Lower lobe of right lung (tissue), 2 donors: ENCODE measurements around the gene EIPR1. TPM values are rescaled to one million over a fixed set of nuclear protein-coding genes. Genes with fewer than 3 reads are reported as not detected.

ENCODE experiments used
- ATAC-seq, 2 donors: fragments of 200-7000 bp; cut with Tn5 transposase; one replicate each; pipeline ENCODE4 v1.9.1; 2020 to 2022; ENCODE audit warnings: mild to moderate bottlenecking in 2 of 2, moderate library complexity in 2 of 2
- DNase-seq: peaks from one replicate; pipeline ENCODE4 v3.0.0-alpha.2; 2020
- H3K27ac ChIP-seq: fragments of 200-600 bp; one replicate; pipeline ENCODE4 v1.8.0; 2022
- H3K27me3 ChIP-seq: fragments of 200-600 bp; one replicate; pipeline ENCODE4 v1.8.0; 2022; ENCODE audit warnings: low read depth
- H3K36me3 ChIP-seq: fragments of 200-600 bp; one replicate; pipeline ENCODE4 v1.8.0; 2022; ENCODE audit warnings: mild to moderate bottlenecking
- H3K4me1 ChIP-seq: fragments of 200-600 bp; one replicate; pipeline ENCODE4 v1.8.0; 2022
- H3K4me3 ChIP-seq: fragments of 200-600 bp; one replicate; pipeline ENCODE4 v1.8.0; 2022; ENCODE audit warnings: mild to moderate bottlenecking
- H3K9me3 ChIP-seq: fragments of 200-600 bp; one replicate; pipeline ENCODE4 v1.8.0; 2022
- intact Hi-C: fragments of 100-400 bp; cut with DNase I; formaldehyde crosslinking; loops from one replicate; pipeline ENCODE4 v1.11.0; 2022
- total RNA-seq: library from RNA; stranded (reverse); fragmentation: NEBNext Ultra II Directional; extraction: Animal tissue kit (Norgen Biotek cat#: 25700); gene quantifications from one replicate; pipeline ENCODE4 v1.2.1, GENCODE V29; 2021
- TF ChIP-seq, protein P1 (sequence below): fragments of 200-600 bp; IDR thresholded peaks from one replicate; pipeline ENCODE4 v1.8.0; 2022; ENCODE audit warnings: antibody characterized with exemption, mild to moderate bottlenecking
- donor health status: DM: no; HTN: yes; CAD: no; lungs with severe emphysema.

EIPR1 gene
- total RNA-seq, 1 donor from 2014 or later, result 14.9 TPM

DNA sequence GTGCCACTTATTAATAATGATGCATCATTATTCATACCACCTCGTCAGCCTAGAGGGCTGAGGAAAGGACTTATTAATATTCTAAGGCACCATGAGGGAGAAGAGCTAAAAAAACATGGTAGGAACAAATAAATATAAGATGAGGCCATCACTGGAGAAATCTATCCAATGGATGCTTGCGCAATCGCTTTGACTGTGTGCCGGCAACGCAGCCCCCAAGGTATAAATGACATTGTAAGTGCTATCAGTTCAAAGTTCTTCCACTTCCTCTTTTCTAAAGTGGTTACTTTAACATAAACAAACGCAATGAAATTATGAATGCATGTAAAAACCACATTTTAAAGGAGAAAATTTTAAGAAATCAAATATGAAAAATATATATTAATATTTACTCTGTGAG lies 164.6 kb downstream of the EIPR1 start:
- no peaks in the 10 kb centered on the region for H3K4me1 ChIP-seq
- ATAC-seq (no peak), DNase-seq (no peak)
- TF ChIP-seq, protein P1, sequence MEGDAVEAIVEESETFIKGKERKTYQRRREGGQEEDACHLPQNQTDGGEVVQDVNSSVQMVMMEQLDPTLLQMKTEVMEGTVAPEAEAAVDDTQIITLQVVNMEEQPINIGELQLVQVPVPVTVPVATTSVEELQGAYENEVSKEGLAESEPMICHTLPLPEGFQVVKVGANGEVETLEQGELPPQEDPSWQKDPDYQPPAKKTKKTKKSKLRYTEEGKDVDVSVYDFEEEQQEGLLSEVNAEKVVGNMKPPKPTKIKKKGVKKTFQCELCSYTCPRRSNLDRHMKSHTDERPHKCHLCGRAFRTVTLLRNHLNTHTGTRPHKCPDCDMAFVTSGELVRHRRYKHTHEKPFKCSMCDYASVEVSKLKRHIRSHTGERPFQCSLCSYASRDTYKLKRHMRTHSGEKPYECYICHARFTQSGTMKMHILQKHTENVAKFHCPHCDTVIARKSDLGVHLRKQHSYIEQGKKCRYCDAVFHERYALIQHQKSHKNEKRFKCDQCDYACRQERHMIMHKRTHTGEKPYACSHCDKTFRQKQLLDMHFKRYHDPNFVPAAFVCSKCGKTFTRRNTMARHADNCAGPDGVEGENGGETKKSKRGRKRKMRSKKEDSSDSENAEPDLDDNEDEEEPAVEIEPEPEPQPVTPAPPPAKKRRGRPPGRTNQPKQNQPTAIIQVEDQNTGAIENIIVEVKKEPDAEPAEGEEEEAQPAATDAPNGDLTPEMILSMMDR, result no peak
- H3K4me3 ChIP-seq, result no peak overlapping the region
- H3K36me3 ChIP-seq, result peaks cover 10% of the 10 kb centered on the region
- H3K27me3 ChIP-seq, result no peaks in the 10 kb centered on the region
- H3K9me3 ChIP-seq, result no peaks in the 10 kb centered on the region
- intact Hi-C loops, result no loop called here
- no peak overlapping the region for H3K27ac ChIP-seq

DNA sequence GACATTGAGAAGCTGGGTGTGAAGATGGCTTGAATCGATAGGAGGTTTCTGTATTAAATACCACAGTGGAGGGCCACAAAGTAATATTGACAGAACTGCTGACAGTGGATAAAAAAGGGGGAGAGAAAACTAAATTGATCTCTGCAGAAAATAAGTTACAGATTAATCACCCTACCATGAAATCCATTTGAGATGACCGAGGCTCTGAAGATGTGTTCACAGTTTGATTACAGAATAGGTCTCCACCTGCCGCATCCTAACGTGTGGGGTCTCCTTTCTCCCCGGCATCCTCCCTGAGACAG lies 165.6 kb downstream of the EIPR1 start:
- H3K4me1 ChIP-seq, result no peaks in the 10 kb centered on the region
- no peak overlapping the region for H3K27ac ChIP-seq
- H3K36me3 ChIP-seq, result peaks cover 11% of the 10 kb centered on the region
- H3K27me3 ChIP-seq, result no peaks in the 10 kb centered on the region
- ATAC-seq, result no peak
- no peak overlapping the region for H3K4me3 ChIP-seq
- no peak for DNase-seq
- intact Hi-C loops, result no loop called here
- no peaks in the 10 kb centered on the region for H3K9me3 ChIP-seq
- TF ChIP-seq, protein P1, result no peak

DNA sequence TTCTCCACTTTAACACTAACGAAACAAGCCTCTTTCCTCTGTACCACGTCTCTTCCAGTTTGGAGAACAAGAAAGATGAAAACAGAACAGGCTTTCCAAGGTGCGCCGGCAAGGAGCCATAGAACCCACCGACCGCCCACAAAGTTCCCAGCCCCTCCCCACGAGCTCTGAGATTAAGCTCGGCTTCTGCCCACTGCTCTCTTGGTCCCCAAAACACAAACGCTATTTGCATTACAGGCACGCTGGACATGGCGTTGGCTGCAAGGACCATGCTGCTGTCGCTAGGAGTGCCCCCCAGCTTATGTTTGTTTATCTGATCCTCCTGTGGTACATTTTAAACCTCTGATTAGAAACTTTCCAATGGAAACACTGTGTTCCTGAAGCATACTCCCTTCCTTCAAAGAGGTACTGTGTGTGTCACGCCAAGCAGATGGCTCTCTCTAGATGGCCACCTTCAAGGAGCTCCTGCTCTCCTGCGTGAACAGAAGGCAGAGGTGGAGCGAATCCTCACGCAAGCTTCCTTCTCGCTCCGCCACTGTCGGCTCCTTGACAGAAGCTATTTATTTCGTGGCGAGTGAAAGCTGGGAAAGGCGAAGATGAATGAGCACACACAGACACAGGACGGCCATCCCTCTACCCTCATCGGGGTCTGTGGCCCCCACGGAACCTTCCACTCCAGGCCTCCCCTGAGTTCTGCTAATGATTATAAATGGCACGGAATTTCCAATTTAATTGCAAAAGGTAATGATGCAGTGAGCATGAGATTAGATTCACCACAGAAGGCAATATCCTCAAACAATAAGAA lies 166.2 kb downstream of the EIPR1 start:
- no peaks in the 10 kb centered on the region for H3K9me3 ChIP-seq
- no peak for ATAC-seq
- H3K4me1 ChIP-seq, result no peaks in the 10 kb centered on the region
- H3K27me3 ChIP-seq, result no peaks in the 10 kb centered on the region
- H3K27ac ChIP-seq, result no peak overlapping the region
- intact Hi-C loops, result no loop called here
- TF ChIP-seq, protein P1, result no peak
- H3K4me3 ChIP-seq, result no peak overlapping the region
- H3K36me3 ChIP-seq, result peaks cover 11% of the 10 kb centered on the region
- DNase-seq, result no peak

DNA sequence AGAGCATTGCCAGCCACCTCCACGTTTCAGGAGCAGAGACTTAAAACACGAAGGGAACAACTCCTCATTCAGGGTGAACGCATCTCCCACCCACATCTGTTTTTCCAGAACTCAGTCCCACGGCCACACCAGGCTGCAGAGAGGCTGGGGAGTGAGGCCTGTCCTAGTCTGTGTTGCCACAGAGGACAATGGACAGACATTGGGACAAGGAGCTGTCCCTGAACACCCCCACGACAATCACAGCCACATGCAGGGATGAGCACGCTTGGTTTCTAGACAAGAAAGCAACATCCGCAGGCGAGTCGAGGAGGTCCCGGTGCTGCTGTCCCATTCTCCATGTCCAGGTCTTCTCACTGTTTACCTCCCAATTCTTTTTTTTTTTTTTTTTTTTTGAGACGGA lies 167.4 kb downstream of the EIPR1 start:
- ATAC-seq (no peak), DNase-seq (no peak)
- Histone ChIP-seq H3K27me3 (no peaks in the 10 kb centered on the region), H3K4me1 (no peaks in the 10 kb centered on the region), H3K36me3 (peaks cover 11% of the 10 kb centered on the region), H3K9me3 (no peaks in the 10 kb centered on the region), H3K27ac (no peak overlapping the region), H3K4me3 (no peak overlapping the region)
- intact Hi-C loops, result no loop called here
- TF ChIP-seq, protein P1, result no peak

DNA sequence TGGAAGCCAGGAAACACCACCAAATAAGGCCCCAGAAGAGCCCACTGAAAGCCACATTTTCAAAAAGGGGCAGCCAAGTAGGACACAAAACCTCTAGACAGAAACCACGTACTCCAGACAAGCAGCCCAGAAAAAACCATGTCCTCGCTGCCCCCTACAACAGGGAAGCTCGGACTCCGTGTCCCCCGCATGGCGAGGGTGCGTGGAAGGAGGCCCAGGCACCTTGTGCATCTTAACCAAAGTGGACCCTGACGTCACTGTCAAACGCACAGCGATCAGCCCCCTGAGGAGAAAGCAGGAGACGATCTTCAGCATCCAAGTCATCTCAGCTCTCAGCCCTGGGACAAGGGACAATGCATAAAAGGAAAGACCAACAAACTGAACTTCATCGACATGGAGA lies 168.4 kb downstream of the EIPR1 start:
- intact Hi-C loops, result no loop called here

More for the DNA sequence above, 168.4 kb downstream of the EIPR1 start:
- H3K36me3 ChIP-seq, result peaks cover 11% of the 10 kb centered on the region
- no peak overlapping the region for H3K27ac ChIP-seq
- DNase-seq (no peak), ATAC-seq (no peak)
- no peaks in the 10 kb centered on the region for H3K9me3 ChIP-seq
- no peak overlapping the region for H3K4me3 ChIP-seq
- no peaks in the 10 kb centered on the region for H3K4me1 ChIP-seq
- H3K27me3 ChIP-seq, result no peaks in the 10 kb centered on the region
- TF ChIP-seq, protein P1, result no peak
